Hematopoietic multipotent progenitor cell treated with erythropoietin and hydrocortisone succinate and interleukin-3 and kit ligand, for 4 days (in vitro differentiated cells): Measurements from ENCODE around the gene UBE2V1.
A peak's percentile ranks its signal among the peaks of the same experiment; 100 is the strongest.
"Not testable (repeated sequence)": the region's sequence is repeated elsewhere in the genome, so short reads cannot be mapped to it uniquely, and the experiment has no call there.

ENCODE experiments used
- DNase-seq: peaks from one replicate; pipeline ENCODE4 v3.0.0-alpha.2; 2015

UBE2V1 gene

GRCh38 chr20:50136822-50137599, 24.1 kb upstream of the UBE2V1 start:
- no peak for DNase-seq

DNA sequence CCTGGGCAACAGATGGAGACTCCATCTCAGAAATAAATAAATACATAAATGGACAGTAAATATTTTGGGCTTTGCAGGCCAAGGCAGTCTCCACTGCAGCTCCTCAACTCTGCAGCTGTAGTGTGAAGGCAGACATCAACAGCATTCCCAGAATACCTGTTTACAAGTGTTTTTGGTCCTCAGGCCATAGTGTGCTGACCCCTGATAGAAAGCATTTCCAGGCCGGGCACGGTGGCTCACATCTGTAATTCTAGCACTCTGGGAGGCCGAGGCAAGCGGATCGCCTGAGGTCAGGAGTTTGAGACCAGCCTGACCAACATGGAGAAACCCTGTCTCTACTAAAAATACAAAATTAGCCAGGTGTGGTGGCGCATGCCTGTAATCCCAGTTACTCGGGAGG, 22.2 kb upstream of the UBE2V1 start:
- not testable (repeated sequence) for DNase-seq

DNA sequence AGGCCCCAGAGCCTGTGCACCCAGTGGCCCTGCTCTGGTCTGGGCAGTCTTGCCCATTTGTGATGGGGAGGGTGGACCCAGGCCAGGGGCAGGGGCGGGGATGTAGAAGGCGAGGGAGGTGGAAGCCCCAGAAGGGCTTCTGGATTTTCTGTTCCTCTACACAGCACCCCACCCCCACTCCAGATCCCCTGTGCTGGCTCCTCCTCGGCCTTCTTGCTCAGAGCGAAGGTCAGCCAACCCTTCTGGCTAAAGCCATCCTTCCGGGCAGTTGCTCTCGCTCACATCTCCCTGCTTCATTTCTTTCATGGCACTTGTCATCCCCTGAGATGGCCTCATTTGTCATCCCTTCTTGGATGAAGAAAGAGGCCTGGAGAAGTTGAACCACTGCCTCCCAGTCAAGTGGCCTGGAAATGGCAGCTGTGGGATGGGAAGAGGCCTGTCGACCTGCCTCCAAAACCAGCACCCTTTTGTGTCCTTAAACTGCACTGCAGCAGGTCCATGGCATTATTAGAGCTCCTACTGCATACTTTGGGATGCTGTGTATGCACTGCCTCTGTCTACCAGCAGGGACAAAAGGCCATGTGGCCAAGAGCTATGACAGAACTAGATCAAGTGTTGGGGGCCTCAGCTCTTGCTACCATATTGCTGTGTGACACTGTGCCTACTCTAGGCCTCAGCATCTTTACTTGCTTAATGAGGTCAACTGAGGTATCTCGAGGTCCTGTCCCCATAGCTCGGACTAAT, 20.7 kb upstream of the UBE2V1 start:
- no peak for DNase-seq

- no peak for DNase-seq
These were observed 20.1 kb upstream of the UBE2V1 start for GRCh38 chr20:50133041-50133440.

GRCh38 chr20:50130995-50131394, 18.0 kb upstream of the UBE2V1 start:
- no peak for DNase-seq

- DNase-seq: no peak
These were observed 17.4 kb upstream of the UBE2V1 start for GRCh38 chr20:50130356-50130723.

DNA sequence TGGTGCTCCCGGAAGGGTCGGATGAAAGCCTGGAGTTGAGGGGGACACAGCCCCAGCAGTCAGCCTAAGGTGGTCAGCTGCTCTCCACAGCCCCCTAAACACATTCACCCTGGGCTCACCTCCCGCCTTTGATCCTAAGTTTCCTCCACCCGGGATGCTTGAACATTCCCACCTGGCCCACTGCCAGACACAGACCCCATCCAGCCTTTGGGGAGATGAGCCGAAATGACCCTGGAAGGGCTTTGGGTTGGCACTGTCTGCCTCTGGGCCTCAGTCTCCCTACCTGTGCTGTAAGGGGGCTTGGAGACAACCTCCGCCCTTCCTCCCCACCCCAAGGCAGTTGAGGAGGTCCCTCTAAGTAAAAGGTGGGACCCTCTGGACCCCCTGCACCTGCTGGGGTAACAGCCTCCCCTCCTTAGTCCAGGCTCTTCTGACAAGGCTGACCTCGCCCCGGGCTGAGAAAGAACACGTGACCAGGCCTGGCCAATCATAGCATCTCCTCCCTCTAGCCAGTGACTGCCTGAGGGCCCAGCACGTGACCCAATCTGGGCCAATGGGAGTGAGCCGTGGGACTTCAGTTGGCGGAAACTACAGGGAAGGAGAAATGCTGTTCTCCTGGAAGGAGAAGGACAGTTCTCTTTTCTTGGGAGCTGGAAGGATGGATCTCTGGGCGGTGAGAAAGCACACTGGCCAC, 16.9 kb upstream of the UBE2V1 start:
- peak; percentile 48 for DNase-seq

DNA sequence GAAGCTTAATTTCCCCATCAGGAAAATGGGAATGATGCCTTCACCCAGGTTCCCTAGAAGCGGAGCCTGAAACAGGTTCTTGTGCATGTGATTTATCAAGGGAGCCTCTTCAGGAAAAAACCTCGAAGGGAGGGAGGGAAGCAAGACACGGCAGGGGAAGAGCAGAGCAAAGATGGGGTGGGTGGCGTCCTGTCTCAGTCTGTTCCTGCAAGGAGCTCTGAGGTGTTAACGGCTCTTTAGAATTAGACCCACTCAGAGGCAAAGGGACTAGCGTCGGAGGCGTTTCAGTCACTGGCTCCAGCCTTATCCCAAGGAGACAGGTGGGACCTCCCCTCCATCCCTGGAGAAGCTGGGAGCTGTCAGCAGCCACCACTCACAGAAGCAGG, 15.6 kb upstream of the UBE2V1 start:
- no peak for DNase-seq

DNA sequence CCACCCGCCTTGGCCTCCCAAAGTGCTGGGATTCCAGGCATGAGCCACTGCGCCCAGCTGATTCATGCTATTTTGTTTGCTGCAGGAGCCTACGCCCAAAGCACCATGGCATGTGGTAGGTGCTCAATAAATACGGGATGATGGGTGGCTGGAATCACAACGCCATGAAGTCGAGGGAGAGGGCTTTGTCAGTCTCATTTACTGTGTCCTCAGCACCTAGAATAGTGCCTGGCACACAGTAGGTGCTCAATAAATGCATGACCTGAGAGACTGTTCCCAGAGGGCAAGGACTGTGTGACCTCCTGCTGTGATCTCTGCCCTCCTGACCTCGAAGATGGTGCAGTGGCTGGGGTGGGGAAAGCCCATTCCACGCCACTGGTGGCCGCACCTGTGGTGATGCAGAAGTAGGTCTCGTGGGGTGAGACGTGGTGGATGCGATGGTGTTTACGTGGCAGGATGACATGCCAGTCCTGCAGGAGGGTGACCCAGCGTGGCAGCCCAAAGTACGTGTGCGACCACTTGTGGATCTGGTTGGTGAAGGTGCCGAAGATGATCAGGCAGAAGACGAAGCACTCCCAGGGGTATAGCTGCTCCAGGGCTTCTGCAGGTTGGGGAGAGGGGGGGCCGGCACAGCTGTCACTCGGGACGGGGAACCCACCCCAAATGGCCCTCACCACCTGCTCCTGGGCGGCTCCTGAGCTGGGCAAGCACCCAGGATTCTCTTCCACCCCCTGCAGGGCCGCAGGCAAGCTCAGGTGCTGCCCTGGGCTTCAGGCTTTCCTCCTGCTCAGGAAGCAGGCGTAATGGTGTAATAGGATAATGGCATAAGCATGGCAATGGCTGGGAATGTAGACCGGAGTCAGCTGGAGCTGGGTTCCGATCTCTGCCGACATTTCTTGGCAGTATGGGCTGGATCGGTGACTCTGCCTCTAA, 14.9 kb upstream of the UBE2V1 start:
- no peak for DNase-seq

- DNase-seq: no peak
These were observed 13.7 kb upstream of the UBE2V1 start for GRCh38 chr20:50126662-50127061.

DNA sequence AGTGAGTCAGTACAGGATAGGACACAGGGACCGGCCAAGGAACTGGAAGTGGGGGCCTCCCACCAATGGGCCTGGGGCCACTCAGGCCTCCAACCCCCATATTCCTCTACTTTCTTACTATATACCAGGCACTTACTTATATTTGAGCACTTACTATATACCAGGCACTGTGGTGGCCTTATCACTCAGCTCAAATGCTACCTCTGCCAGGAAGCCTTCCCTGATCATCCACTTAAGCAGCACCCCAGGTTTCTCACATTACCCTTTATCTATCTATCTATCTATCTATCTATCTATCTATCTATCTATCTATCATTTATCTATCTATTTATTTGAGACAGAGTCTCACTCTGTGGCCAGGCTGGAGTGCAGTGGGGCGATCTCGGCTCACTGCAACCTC, 12.3 kb upstream of the UBE2V1 start:
- no peak for DNase-seq

DNA sequence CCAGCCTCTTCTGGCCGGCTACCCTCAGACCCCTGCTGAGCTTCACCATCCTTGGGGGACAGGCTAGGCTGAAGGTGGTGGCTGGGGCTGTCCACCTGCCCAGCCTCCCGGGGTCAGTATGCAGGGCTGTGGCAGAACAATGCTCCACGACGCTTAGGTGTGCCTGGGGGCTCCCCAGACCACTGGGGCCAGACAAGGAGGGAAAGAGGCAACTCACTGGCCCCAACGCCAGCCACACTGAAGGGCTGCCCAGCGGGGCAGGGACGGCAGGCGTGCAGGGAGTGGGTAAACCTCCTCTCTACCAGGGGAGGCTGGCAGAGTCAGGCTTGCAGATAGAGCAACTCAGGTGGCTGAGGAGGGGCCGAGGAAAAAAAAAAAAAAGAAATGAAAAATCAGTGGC, 11.5 kb upstream of the UBE2V1 start:
- DNase-seq: no peak

GRCh38 chr20:50123418-50123817, 10.5 kb upstream of the UBE2V1 start:
- DNase-seq: no peak

- DNase-seq: no peak
These were observed 9.8 kb upstream of the UBE2V1 start for GRCh38 chr20:50122763-50123162.

DNA sequence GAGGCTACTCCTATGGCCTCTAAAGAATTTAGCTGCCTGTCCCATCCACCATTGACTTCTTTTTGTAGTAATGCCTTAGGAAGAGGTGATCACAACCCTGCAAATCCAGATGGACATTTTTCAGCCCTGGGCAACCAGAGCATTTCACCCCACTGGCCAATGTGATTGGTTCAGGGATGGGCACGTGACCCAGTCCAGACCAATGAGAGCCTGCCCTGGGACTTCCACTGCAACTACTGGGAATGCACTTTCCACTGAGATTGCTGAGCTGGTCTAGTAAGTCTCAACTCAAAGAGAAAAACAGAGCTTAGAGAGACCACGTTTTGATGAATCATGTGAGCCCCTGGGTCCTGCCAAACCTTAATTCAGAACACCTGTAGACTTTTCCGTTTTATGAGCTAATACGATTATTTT, 8.9 kb upstream of the UBE2V1 start:
- peak; percentile 19 for DNase-seq

- peak; percentile 90 for DNase-seq
These were observed 8.2 kb upstream of the UBE2V1 start for GRCh38 chr20:50120935-50121693.

DNA sequence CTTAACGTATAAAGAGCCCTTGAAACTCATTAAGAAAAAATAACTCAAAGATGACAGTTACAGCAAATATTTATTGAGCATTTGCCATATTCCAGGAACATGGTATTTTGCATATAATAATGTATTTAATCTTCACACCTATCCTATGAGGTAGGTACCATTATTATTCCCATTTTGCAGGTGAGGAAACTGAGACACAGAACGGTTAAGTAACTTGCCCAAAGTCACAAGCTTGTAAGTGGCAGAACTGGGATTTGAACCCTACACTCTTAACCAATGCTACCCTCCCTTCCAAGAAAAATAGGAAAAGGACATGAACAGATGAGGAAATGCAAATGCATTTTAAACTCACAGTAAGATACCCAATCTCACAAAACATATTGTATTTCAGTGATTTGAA, 5.3 kb upstream of the UBE2V1 start:
- DNase-seq: no peak

- no peak for DNase-seq
These were observed 3.5 kb upstream of the UBE2V1 start for GRCh38 chr20:50116368-50116999.

GRCh38 chr20:50115591-50116367, 2.8 kb upstream of the UBE2V1 start:
- DNase-seq: peak; percentile 99

DNA sequence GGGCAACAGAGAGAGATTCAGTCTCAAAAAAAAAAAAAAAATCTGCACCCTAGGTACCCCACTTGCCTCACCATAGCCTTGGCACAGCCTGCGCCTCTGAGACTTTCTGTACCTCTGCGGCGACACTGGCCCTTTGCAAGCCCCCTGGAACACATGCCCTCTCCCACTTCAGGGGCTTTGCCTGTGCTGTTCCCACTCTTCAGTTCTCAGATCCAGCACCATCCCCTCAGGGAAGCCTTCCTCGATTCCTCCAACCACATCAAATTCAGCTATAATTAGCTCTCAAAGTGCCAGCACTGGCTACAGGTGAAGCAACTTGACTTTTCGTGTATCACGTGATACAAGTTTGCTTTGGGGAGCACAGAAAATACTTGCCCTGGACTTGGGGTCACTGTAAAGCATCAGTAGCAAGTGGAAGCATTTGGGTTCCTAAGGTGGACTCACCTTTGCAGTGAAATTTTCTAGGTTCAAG, 2.1 kb upstream of the UBE2V1 start:
- no peak for DNase-seq
